ENCODE measurements around the gene PPP1R9A. TPM values are rescaled to one million over a fixed set of nuclear protein-coding genes. Genes with fewer than 3 reads are reported as not detected.

PPP1R9A gene
- polyA plus RNA-seq, 1 donor (not counting 4 experiments of a cell fraction or from before 2014, with no cell fraction given) = 0.01 TPM

GRCh38 chr7:95242266-95242665 is 334.9 kb downstream of the PPP1R9A start:
- no peaks in the 10 kb centered on the region for H3K27me3 ChIP-seq (ENCODE audit: control insufficient read depth, extremely low read depth, insufficient read depth, low read length)
- H3K27ac ChIP-seq (ENCODE audit: control insufficient read depth, insufficient read depth, low read length) = no peak overlapping the region
- H4K20me1 ChIP-seq (ENCODE audit: control insufficient read depth, extremely low read depth, insufficient read depth, low read length) = no peaks in the 10 kb centered on the region
- dilution Hi-C loops (cut with MboI; ENCODE audit: extremely low pct_ligation_motif_present, low sequenced_read_pairs) = no loop called here
- H3K4me3 ChIP-seq (ENCODE audit: control insufficient read depth in 2 of 3, extremely low read depth in 1 of 3, insufficient read depth in 2 of 3, low read depth in 1 of 3, low read length in 3 of 3) = no peak overlapping the region
- TF ChIP-seq CTCF (optimal IDR thresholded peaks at IDR 0.05 in 1 of 3, IDR thresholded peaks at IDR 0.05 in 1 of 3, conservative IDR thresholded peaks at IDR 0.05 in 1 of 3; ENCODE audit: extremely low read depth in 1 of 3, insufficient read depth in 2 of 3, low read length in 3 of 3) = no peak
- no peak for TF ChIP-seq EZH2 (IDR thresholded peaks at IDR 0.05; ENCODE audit: low read length)
- H3K4me1 ChIP-seq (ENCODE audit: control insufficient read depth, extremely low read depth, insufficient read depth, low read length) = no peaks in the 10 kb centered on the region
- DNase-seq (ENCODE audit: low read depth, low spot score) (no peak), FAIRE-seq (no peak)
- no peaks in the 10 kb centered on the region for H3K36me3 ChIP-seq (ENCODE audit: control insufficient read depth in 2 of 2, extremely low read depth in 1 of 2, insufficient read depth in 2 of 2, low read length in 2 of 2)
- no peaks in the 10 kb centered on the region for H3K9me1 ChIP-seq (ENCODE audit: control insufficient read depth, extremely low read depth, insufficient read depth, low read length)
- no peaks in the 10 kb centered on the region for H3K9me3 ChIP-seq (ENCODE audit: control insufficient read depth, low read depth, low read length)
- no peak overlapping the region for H3K9ac ChIP-seq (ENCODE audit: control insufficient read depth, extremely low read depth, insufficient read depth, low read length)
- H3K4me2 ChIP-seq (ENCODE audit: control insufficient read depth, extremely low read depth, insufficient read depth, low read depth, low read length) = no peak overlapping the region
- no peak overlapping the region for H2AFZ ChIP-seq (ENCODE audit: control insufficient read depth, low read length)
- H3K79me2 ChIP-seq (ENCODE audit: control insufficient read depth, insufficient read depth, low read length) = no peaks in the 10 kb centered on the region

GRCh38 chr7:95244616-95245015 is 337.2 kb downstream of the PPP1R9A start:
- H3K27ac ChIP-seq (ENCODE audit: control insufficient read depth, insufficient read depth, low read length) = no peak overlapping the region
- no peaks in the 10 kb centered on the region for H3K9me3 ChIP-seq (ENCODE audit: control insufficient read depth, low read depth, low read length)
- TF ChIP-seq CTCF (optimal IDR thresholded peaks at IDR 0.05 in 1 of 3, IDR thresholded peaks at IDR 0.05 in 1 of 3, conservative IDR thresholded peaks at IDR 0.05 in 1 of 3; ENCODE audit: extremely low read depth in 1 of 3, insufficient read depth in 2 of 3, low read length in 3 of 3) (no peak), EZH2 (IDR thresholded peaks at IDR 0.05; ENCODE audit: low read length) (no peak)
- DNase-seq (ENCODE audit: low read depth, low spot score) (no peak), FAIRE-seq (no peak)
- no peaks in the 10 kb centered on the region for H4K20me1 ChIP-seq (ENCODE audit: control insufficient read depth, extremely low read depth, insufficient read depth, low read length)
- no peak overlapping the region for H3K4me3 ChIP-seq (ENCODE audit: control insufficient read depth in 2 of 3, extremely low read depth in 1 of 3, insufficient read depth in 2 of 3, low read depth in 1 of 3, low read length in 3 of 3)
- no peaks in the 10 kb centered on the region for H3K36me3 ChIP-seq (ENCODE audit: control insufficient read depth in 2 of 2, extremely low read depth in 1 of 2, insufficient read depth in 2 of 2, low read length in 2 of 2)
- no peak overlapping the region for H3K9ac ChIP-seq (ENCODE audit: control insufficient read depth, extremely low read depth, insufficient read depth, low read length)
- no peaks in the 10 kb centered on the region for H3K9me1 ChIP-seq (ENCODE audit: control insufficient read depth, extremely low read depth, insufficient read depth, low read length)
- H3K27me3 ChIP-seq (ENCODE audit: control insufficient read depth, extremely low read depth, insufficient read depth, low read length) = no peaks in the 10 kb centered on the region
- no peak overlapping the region for H3K4me2 ChIP-seq (ENCODE audit: control insufficient read depth, extremely low read depth, insufficient read depth, low read depth, low read length)
- dilution Hi-C loops (cut with MboI; ENCODE audit: extremely low pct_ligation_motif_present, low sequenced_read_pairs) = no loop called here
- H3K4me1 ChIP-seq (ENCODE audit: control insufficient read depth, extremely low read depth, insufficient read depth, low read length) = no peaks in the 10 kb centered on the region
- no peak overlapping the region for H2AFZ ChIP-seq (ENCODE audit: control insufficient read depth, low read length)
- no peaks in the 10 kb centered on the region for H3K79me2 ChIP-seq (ENCODE audit: control insufficient read depth, insufficient read depth, low read length)

Data from keratinocyte (primary cell).